ENCODE measurements around the gene THBS3.

The THBS3 gene

DNA sequence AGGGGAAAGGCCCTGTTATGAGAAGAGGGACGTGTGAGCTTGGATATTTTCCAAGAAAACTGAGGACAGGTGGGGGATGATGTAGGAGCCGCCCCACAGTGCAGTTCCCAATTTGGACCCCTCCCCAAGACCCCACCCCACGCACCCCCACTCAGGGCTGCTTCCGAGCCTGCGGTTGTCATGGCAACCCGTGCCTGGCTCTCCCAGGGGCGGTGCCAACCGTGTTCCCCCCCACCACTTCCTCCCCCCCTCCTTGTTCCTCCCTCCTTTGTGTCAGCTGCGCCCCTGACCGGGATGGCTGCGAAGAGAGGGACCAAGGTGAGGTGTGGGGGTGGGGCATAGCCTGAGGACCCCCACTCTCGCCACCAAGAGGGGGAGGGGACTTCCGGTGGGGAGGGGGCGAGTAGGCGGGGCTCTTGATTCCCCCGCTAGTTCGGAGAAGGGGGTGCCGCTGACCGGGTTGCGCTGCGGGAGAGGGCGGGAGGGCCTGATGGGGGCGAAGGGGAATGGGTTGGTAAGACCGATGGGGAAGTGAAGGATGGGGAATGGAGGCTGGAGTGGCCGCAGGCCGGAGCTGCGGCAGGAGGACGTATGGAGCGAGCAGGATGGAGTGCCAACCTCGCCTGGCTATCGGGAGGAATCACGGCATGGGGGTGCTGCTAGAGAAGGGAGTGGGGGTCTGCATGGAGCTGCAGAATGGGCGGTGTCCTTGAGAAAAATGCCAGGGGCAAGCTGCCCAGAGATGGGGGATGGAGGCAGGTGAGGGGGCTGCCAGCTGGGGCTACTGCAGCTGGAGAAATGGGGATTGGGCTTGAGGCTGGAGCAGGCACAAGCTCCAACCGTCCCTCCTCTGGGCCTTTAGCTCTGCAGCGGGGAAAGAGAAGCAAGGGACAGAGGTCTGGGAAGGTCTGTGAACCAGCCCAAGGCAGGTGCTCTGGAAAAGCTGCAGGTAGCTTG lies 33.1 kb downstream of the THBS3 start:
- peak; percentile 36 for DNase-seq (ENCODE audit: insufficient read length, low spot score)
- FAIRE-seq, result no peak
- TF ChIP-seq SPI1 (IDR thresholded peaks at IDR 0.05; ENCODE audit: low read depth, low read length), result peak; percentile 27; the same call in 1 of the 2 replicates
- no peak for TF ChIP-seq TAF1 (IDR thresholded peaks at IDR 0.05; ENCODE audit: low read depth, low read length)

DNA sequence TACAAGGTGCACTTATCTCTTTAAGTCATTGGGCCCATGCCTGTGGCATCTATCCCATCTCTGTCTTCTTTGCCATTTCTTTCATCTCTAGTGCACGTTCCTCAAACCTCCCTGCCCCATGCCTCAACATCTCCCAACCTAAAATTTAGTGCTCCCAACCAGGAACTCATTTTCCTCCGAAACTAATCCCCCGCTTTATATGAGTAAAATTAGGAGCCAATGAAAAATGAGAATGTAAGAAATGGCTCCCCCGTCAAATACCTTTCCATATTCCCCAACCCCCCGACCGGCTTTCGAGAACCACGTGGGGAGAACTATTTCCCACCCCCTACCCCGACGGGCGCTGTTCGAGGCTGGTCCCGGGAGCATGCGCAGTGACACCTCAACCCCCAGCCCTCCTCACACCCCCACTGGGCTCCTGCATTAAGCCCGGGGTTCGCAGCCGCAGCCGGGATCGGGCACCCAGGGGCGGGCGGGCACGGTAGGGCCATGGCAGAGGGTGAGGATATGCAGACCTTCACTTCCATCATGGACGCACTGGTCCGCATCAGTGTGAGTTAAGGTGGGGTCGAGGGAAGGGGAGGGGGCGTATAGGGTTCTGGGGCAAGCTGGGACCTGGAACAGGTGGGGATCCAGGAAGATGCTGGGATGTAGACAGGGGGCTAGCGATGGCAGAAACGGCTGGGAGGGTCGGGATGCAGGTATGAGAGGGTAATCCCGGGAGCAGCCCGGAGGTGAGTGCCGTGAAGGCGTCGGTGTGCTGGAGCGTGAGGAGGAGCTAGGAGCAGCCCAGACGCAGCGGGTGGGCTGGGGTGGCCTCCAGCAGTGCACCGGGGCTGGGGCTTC lies 34.0 kb downstream of the THBS3 start, which contains the start of gene TRIM46:
Gene TRIM46, plus strand, starts transcription at position 372 of the 846 bp plus-strand sequence. Its CDS starts 118 bp downstream, at position 490.
- DNase-seq (ENCODE audit: insufficient read length, low spot score) (peak; percentile 72), FAIRE-seq (no peak)
- TF ChIP-seq POU2F2 (IDR thresholded peaks at IDR 0.05; ENCODE audit: low read depth, low read length) (no peak), POLR2A (IDR thresholded peaks at IDR 0.05; ENCODE audit: low read depth, low read length) (no peak), PAX5 (IDR thresholded peaks at IDR 0.05; ENCODE audit: insufficient read depth, low read length, severe bottlenecking) (no peak), SPI1 (IDR thresholded peaks at IDR 0.05; ENCODE audit: low read depth, low read length) (no peak), TAF1 (IDR thresholded peaks at IDR 0.05; ENCODE audit: low read depth, low read length) (no peak), POLR2AphosphoS5 (IDR thresholded peaks at IDR 0.05; ENCODE audit: low read depth, low read length) (no peak)

DNA sequence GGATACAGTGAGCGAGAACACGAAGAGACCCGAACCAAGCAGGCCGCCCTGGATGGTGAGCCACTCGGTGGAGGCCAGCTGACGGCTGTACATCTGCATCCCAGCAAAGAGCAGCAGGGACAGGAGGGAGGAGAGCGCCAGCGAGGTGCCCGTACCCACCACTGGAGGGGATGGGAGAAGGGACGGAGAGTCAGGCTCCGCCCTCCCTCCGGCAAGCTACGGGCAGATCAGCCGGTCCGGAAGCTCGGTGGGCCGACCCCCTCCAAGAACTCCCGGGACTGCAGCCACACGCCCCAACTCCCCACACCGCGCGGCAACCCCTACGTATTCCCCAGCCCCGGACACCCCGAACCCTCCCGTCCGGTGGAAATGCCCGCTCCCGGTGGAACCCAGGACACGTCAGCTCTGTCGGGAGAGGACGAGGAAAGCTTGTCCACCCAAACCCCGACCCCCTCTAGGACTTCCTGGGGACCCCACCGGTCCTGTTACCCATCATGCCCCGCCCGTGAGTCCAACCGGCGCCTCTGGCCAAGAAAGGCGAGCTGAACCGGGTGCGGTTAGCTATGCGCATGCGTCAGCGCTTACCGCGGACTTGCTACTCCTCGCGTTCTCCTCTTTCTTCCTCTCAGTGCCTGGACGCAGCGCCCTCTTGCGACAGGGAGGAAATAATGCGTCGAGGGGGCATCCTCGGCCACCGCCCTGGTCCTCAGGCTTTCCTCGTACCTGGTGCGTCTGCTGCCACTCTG lies 34.8 kb downstream of the THBS3 start, which contains the start of gene KRTCAP2:
Gene KRTCAP2, minus strand, starts transcription at position 573 of the 746 bp plus-strand sequence. Its CDS starts 80 bp downstream, at position 493.
- FAIRE-seq (peak; percentile 98), DNase-seq (ENCODE audit: insufficient read length, low spot score) (peak; percentile 97)
- TF ChIP-seq SPI1 (IDR thresholded peaks at IDR 0.05; ENCODE audit: low read depth, low read length), result peak; percentile 38; the same call in 1 of the 2 replicates
- no peak for TF ChIP-seq PAX5 (IDR thresholded peaks at IDR 0.05; ENCODE audit: insufficient read depth, low read length, severe bottlenecking)
- peak; percentile 90 for TF ChIP-seq POLR2A (IDR thresholded peaks at IDR 0.05; ENCODE audit: low read depth, low read length)
- peak; percentile 67 for TF ChIP-seq TAF1 (IDR thresholded peaks at IDR 0.05; ENCODE audit: low read depth, low read length)
- peak; percentile 85 for TF ChIP-seq POLR2AphosphoS5 (IDR thresholded peaks at IDR 0.05; ENCODE audit: low read depth, low read length)
- peak; percentile 67; the same call in 1 of the 2 replicates for TF ChIP-seq POU2F2 (IDR thresholded peaks at IDR 0.05; ENCODE audit: low read depth, low read length)

DNA sequence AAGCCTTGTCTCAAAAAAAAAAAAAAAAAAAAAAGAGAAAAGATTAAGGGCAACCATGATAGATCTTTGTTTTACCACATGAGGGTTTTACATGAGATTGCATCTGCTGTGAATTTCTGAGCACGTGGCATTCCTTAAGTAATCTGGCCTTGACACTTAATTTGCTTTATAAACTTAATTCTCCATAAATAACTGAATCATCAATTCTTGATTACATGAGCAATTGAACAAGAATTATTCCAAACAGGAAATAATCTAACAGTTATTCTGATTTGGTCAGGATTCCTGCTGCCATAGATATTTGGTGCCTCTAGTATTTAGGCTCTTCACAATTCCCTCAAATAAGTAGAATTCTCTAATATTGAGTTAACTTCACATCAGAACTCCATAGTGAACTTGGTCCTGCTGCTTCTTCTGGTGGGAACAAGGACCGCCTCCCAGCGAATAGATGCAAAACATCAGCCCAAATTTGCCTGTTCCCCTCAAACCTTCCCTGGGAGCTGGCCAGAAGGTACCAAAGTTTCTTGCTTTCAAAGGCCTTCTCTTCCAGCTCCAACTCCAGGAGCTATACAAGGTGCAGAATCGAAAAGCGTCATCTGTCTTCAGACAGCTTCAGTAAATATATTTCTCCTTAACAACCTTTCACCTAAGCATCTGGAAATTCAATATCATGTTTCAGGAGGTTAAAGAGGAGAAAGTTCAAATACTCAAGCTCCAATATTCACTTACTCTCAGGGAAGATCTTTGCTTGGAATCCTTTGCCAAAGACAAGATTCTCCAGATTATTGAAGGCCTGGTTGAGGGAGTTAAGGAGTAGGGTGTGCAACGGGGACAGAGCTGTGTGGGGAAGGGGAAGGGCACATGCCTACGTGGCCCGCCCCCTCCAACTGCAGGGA lies 35.6 kb downstream of the THBS3 start:
- TF ChIP-seq POLR2A (IDR thresholded peaks at IDR 0.05; ENCODE audit: low read depth, low read length), result no peak
- no peak for TF ChIP-seq PAX5 (IDR thresholded peaks at IDR 0.05; ENCODE audit: insufficient read depth, low read length, severe bottlenecking)
- no peak for TF ChIP-seq SPI1 (IDR thresholded peaks at IDR 0.05; ENCODE audit: low read depth, low read length)
- TF ChIP-seq TAF1 (IDR thresholded peaks at IDR 0.05; ENCODE audit: low read depth, low read length), result no peak
- no peak for TF ChIP-seq POU2F2 (IDR thresholded peaks at IDR 0.05; ENCODE audit: low read depth, low read length)
- no peak for TF ChIP-seq POLR2AphosphoS5 (IDR thresholded peaks at IDR 0.05; ENCODE audit: low read depth, low read length)
- no peak for FAIRE-seq
- no peak for DNase-seq (ENCODE audit: insufficient read length, low spot score)

DNA sequence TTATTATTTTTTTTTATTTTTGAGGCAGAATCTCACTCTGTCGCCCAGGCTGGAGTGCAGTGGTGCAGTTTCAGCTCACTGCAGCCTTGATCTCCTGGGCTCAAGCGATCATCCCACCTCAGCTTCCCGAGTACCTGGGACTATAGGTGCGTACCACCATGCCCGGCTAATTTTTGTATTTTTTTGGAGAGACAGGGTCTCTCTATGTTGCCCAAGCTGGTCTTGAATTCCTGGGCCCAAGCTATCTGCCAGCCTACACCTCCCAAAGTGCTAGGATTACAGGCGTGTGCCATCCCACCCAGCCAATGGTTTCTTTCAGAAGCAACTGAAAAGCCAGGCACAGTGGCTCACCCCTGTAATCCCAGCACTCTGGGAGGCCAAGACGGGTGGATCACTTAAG lies 36.9 kb downstream of the THBS3 start:
- DNase-seq (ENCODE audit: insufficient read length, low spot score) (no peak), FAIRE-seq (no peak)
- no peak for TF ChIP-seq POLR2A (IDR thresholded peaks at IDR 0.05; ENCODE audit: low read depth, low read length)
- TF ChIP-seq POLR2AphosphoS5 (IDR thresholded peaks at IDR 0.05; ENCODE audit: low read depth, low read length), result no peak
- TF ChIP-seq PAX5 (IDR thresholded peaks at IDR 0.05; ENCODE audit: insufficient read depth, low read length, severe bottlenecking), result no peak
- TF ChIP-seq SPI1 (IDR thresholded peaks at IDR 0.05; ENCODE audit: low read depth, low read length), result no peak
- TF ChIP-seq POU2F2 (IDR thresholded peaks at IDR 0.05; ENCODE audit: low read depth, low read length), result no peak
- no peak for TF ChIP-seq TAF1 (IDR thresholded peaks at IDR 0.05; ENCODE audit: low read depth, low read length)

DNA sequence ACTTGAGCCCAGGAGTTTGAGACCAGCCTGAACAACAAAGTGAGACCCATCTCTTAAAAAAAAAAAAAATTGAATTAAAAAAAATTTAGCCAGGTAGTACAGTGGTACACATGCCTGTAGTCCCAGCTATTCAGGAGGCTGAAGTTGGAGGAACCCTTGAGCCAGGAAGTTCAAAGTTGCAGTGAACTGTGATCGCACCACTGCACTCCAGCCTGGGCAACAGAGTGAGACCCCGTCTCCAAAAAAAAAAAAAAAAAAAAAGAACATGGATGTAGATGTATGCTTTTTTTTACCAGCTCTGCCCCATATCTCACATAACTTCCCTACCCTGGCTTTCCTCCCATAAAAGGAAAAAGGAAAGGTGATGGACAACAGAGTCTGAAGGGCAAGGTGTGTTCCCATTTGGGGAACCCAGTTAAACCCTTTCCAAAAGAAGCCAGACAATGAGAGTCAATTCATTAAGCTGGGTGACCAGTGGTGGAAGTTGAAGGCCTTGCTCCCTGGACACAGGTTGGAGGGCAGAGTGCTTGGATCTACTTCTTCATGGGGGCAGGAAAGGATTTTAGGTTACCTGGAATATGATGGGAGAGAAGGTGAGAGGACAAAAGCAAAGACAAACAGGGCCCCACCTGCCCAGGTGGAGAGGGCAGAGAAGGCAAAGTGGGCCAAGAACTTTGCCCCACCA lies 37.5 kb downstream of the THBS3 start:
- no peak for FAIRE-seq
- TF ChIP-seq SPI1 (IDR thresholded peaks at IDR 0.05; ENCODE audit: low read depth, low read length) (no peak), POU2F2 (IDR thresholded peaks at IDR 0.05; ENCODE audit: low read depth, low read length) (no peak), POLR2AphosphoS5 (IDR thresholded peaks at IDR 0.05; ENCODE audit: low read depth, low read length) (no peak), POLR2A (IDR thresholded peaks at IDR 0.05; ENCODE audit: low read depth, low read length) (no peak), TAF1 (IDR thresholded peaks at IDR 0.05; ENCODE audit: low read depth, low read length) (no peak), PAX5 (IDR thresholded peaks at IDR 0.05; ENCODE audit: insufficient read depth, low read length, severe bottlenecking) (no peak)

DNA sequence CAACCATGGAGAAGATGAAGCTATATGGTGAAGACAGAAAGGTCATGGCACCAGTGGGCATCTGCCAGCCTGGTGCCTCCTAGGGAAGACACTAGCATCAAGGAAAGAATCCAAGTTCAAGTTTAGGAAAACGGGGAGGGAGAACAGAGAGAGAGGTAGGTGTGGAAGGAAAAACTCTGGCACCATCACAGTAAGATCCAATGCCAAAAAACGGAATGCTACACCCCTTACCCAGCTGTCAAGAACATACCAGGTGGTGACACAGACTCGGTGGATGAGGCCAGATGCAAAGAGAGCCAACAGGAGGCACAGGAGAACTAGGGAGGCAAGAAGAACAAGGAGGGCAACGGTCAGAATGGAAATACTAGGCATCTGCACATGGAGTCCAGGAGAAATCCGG lies 38.2 kb downstream of the THBS3 start:
- no peak for FAIRE-seq
- TF ChIP-seq POLR2A (IDR thresholded peaks at IDR 0.05; ENCODE audit: low read depth, low read length) (no peak), SPI1 (IDR thresholded peaks at IDR 0.05; ENCODE audit: low read depth, low read length) (no peak)
- DNase-seq (ENCODE audit: insufficient read length, low spot score), result no peak

More for the DNA sequence above, 37.5 kb downstream of the THBS3 start:
- DNase-seq (ENCODE audit: insufficient read length, low spot score), result no peak

Measured in GM12891 (cell line).